Mononuclear cell (primary cell): Measurements from ENCODE around the gene CHRNA4. TPM values are rescaled to one million over a fixed set of nuclear protein-coding genes. Genes with fewer than 3 reads are reported as not detected.

Experiments used
- H3K27me3 ChIP-seq: 2 replicates; pipeline ENCODE4 v1.6.0; 2011; ENCODE audit warnings: low read length, control low read depth; ENCODE audit not compliant: insufficient read depth
- H3K4me1 ChIP-seq: 2 replicates; pipeline ENCODE4 v1.5.1; 2011; ENCODE audit warnings: mild to moderate bottlenecking, low read length, control low read depth; ENCODE audit not compliant: insufficient read depth
- H3K4me3 ChIP-seq: 2 replicates; pipeline ENCODE4 v1.5.1; 2011; ENCODE audit warnings: mild to moderate bottlenecking, low read length, moderate library complexity
- H3K9me3 ChIP-seq: 2 replicates; pipeline ENCODE4 v1.5.1; 2011; ENCODE audit warnings: low read depth, mild to moderate bottlenecking, control low read depth, low read length
- total RNA-seq: library from RNA; depleted of rRNA; stranded (reverse); fragments of >200 nt; gene quantifications from one replicate; pipeline ENCODE4 v1.2.3, GENCODE V29; 2012

Gene CHRNA4
- total RNA-seq, 1 donor: not detected

GRCh38 chr20:63401384-63402110, 40.4 kb upstream of the CHRNA4 start:
- no peaks in the 10 kb centered on the region for H3K9me3 ChIP-seq
- H3K4me1 ChIP-seq: no peaks in the 10 kb centered on the region
- H3K4me3 ChIP-seq: no peak overlapping the region
- no peaks in the 10 kb centered on the region for H3K27me3 ChIP-seq

DNA sequence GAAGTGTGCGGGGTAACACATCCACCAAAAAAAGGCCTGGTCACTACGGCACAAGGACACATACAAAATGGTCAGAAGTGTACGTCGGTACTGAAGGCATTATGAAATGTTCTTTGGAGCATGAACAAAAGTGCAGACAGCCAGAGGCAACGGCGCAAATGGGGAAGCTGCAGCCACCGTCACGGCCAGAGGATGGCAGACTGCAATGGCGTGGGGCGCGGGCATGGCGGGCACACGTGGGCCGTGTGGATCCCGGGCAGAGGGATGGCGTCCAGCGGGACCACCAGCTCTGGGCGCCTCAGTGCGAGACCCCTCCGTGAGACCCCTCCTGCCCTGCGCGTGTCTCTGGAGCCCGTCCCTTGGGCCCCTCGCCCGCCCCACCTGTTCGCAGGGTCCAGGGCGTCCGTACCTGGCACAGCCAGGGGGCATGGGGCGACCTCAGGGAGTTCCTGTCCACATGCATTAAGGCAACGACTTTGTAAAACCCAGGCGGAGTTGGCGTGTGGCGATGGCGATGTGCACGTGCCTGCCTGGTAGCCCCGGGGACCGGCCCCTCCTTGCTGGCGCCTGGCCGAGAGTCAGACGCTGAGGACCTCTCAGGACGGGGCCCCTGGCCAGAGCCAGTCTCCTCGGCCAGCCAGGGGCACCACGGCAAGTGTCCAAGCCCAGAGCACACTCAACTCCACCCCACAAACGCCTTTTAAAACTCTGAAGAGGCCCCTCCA, 39.5 kb upstream of the CHRNA4 start:
- Histone ChIP-seq H3K27me3 (no peaks in the 10 kb centered on the region), H3K4me3 (no peak overlapping the region), H3K9me3 (no peaks in the 10 kb centered on the region), H3K4me1 (no peaks in the 10 kb centered on the region)

GRCh38 chr20:63399596-63400375, 38.6 kb upstream of the CHRNA4 start:
- no peaks in the 10 kb centered on the region for H3K27me3 ChIP-seq
- no peaks in the 10 kb centered on the region for H3K9me3 ChIP-seq
- H3K4me3 ChIP-seq: no peak overlapping the region
- H3K4me1 ChIP-seq: no peaks in the 10 kb centered on the region

- H3K4me1 ChIP-seq: no peaks in the 10 kb centered on the region
- H3K9me3 ChIP-seq: no peaks in the 10 kb centered on the region
- H3K27me3 ChIP-seq: no peaks in the 10 kb centered on the region
- no peak overlapping the region for H3K4me3 ChIP-seq
Measured at GRCh38 chr20:63398744-63399514, 37.8 kb upstream of the CHRNA4 start.

DNA sequence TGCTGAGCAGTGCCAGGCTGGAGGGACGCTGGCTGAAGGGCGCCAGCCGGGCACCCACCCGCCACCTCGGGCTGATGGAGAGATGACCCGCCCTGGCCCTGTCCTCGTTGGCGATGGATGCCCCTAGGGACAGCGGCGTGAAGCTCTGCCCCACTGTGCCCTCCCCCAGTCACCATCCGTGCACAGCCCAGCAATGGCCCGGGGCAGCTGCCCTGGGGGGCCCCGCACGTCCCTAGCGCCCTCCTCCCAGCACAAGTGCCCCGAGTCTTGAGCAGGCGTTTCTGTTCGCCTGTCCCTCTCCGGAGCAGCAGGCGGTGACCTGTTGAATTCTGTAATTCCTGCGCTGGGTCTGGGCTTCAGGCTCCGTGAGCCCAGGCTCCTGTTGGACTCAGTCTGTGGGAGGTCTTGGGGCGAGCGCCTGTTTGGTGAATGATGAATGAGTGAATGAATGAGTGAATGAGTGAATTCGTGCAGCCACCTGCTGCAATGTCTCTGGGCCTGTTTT, 36.8 kb upstream of the CHRNA4 start:
- Histone ChIP-seq H3K4me3 (no peak overlapping the region), H3K4me1 (no peaks in the 10 kb centered on the region), H3K27me3 (no peaks in the 10 kb centered on the region), H3K9me3 (no peaks in the 10 kb centered on the region)

DNA sequence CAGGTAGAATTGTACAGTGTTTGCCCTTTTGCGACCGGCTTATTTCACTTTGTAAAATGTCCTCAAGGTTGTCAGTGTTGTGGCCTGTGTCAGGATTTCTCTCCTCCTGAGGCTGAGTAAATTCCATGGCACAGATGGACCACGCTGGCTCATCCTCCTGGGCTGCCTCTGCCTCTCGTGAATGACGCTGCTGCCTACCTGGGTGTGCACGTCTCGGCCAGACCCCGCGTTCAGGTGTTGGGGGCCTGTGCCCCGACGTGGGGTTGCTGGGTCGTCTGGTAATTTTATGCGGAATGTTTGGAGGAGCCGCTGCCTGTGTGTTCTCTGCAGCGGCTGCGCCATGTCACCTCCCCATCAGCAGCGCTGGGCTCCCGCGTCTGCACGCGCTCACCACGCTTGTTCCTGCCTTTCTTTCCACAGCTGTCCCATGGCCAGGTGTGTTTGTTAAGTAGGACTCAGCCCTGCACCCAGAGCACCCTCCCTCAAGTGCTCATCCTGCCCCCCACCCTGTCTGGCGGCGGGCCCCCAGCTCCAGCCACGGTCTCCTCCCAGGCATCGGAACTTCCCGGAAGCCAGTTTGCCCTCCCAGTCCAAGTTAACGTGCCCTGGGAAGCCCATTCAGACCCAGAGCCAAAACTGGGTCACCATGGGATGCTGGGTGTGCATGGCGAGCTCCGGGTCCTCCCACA, 36.1 kb upstream of the CHRNA4 start:
- Histone ChIP-seq H3K4me3 (no peak overlapping the region), H3K9me3 (no peaks in the 10 kb centered on the region), H3K27me3 (no peaks in the 10 kb centered on the region), H3K4me1 (no peaks in the 10 kb centered on the region)

DNA sequence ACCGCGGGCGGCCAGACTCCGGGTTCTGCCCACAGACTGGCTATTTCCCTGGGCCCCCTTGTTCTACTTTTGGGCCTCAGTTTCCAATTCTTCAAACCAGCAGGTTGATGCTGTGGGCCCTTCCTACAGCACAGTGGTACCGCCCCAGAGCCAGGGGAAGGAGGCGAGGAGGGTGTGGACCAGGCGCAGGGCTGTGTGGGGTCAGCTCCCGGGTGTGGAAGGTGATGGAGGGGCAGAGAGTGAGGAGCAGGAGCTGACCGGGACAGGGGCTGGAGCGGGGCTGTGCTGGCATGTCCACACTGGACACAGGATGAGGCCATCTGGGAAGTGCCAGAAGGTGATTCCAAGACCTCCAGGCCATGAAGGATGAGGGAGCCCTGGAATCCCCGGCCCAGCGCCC, 35.2 kb upstream of the CHRNA4 start:
- Histone ChIP-seq H3K4me3 (no peak overlapping the region), H3K4me1 (no peaks in the 10 kb centered on the region), H3K27me3 (no peaks in the 10 kb centered on the region), H3K9me3 (no peaks in the 10 kb centered on the region)

GRCh38 chr20:63395723-63396122, 34.6 kb upstream of the CHRNA4 start:
- H3K4me1 ChIP-seq: no peaks in the 10 kb centered on the region
- H3K4me3 ChIP-seq: no peak overlapping the region
- no peaks in the 10 kb centered on the region for H3K27me3 ChIP-seq
- H3K9me3 ChIP-seq: no peaks in the 10 kb centered on the region

DNA sequence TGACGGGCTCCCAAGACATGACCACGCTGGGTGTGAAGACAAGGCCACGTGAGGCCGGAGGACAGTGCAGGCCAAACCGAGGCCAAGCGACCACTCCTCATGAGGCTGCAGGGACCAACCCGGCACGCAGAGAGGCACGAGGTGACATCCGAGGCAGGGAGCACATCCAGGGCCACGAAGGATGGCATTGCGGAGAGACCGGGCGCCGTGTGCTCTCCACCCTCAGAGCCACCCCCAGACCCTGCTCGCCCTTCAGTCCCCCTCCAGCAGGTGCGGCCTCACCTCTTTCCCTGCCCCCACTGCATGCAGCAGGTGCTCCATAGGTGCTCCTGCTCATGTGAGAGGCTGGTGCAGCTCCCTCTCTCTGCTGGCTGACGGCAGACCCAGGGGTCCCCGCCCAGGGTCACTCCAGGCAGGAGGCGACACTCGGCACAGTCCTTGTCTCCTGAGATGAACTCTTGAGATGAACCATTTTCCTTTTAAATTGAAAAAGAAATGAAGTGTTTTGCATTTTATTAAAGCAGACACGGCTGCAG, 33.8 kb upstream of the CHRNA4 start:
- no peaks in the 10 kb centered on the region for H3K27me3 ChIP-seq
- H3K4me3 ChIP-seq: no peak overlapping the region
- no peaks in the 10 kb centered on the region for H3K4me1 ChIP-seq
- no peaks in the 10 kb centered on the region for H3K9me3 ChIP-seq

GRCh38 chr20:63394069-63394919, 33.1 kb upstream of the CHRNA4 start:
- Histone ChIP-seq H3K4me3 (no peak overlapping the region), H3K9me3 (no peaks in the 10 kb centered on the region), H3K4me1 (no peaks in the 10 kb centered on the region), H3K27me3 (no peaks in the 10 kb centered on the region)

DNA sequence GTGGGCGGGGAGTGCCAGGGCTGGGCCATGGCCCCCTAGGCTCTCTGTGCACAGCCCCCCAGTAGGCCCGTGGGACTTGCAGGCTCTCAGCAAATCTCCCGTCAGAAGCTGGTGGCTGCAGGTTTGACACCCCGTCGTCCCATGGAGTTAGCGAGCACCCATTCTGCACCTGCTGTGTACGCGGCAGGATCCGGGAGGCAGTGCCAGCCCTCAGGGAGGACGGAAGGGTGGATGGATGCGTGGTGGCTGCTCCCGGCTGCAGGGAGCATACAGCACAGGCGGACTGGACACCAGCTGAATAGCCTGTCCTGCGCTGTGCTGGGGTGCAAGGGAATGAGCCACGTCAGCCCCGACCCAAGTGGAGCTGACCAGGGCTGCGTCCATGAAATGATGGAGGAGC, 32.4 kb upstream of the CHRNA4 start:
- Histone ChIP-seq H3K4me3 (no peak overlapping the region), H3K27me3 (no peaks in the 10 kb centered on the region), H3K9me3 (no peaks in the 10 kb centered on the region), H3K4me1 (no peaks in the 10 kb centered on the region)

- Histone ChIP-seq H3K4me1 (no peaks in the 10 kb centered on the region), H3K9me3 (no peaks in the 10 kb centered on the region), H3K4me3 (no peak overlapping the region), H3K27me3 (no peaks in the 10 kb centered on the region)
Measured at GRCh38 chr20:63392465-63393365, 31.6 kb upstream of the CHRNA4 start.
